ENCODE measurements around the gene DEFB132. TPM values are rescaled to one million over a fixed set of nuclear protein-coding genes. Genes with fewer than 3 reads are reported as not detected.

Gene DEFB132
- total and polyA plus RNA-seq, 9 of the 15 experiments (the other 6 are each of a cell fraction or from before 2014, with no cell fraction given) = not detected

- 0 out of 2 replicates have a peak, but pooled peaks have one; percentile 60 for TF ChIP-seq AFF4 (CRISPR knock-in tag; IDR thresholded peaks at IDR 0.05)
Measured at GRCh38 chr20:290084-290831, 32.7 kb downstream of the DEFB132 start, which contains the start of gene C20orf96 (continued).

- ATAC-seq = no peak
- no peak overlapping the region for H3K27ac ChIP-seq (ENCODE audit: extremely low read depth, low read depth, low read length)
- no peaks in the 10 kb centered on the region for H3K9me3 ChIP-seq (replicated peaks; ENCODE audit: control insufficient read depth, insufficient read depth, low read depth, low read length)
- H3K4me3 ChIP-seq = no peak overlapping the region
- intact Hi-C loops (cut with micrococcal nuclease) = no loop called here
- 66% methylated on average over 5 of the region's 5 CpGs for WGBS (ENCODE audit: insufficient coverage, low coverage, missing lambda C conversion rate)
- no peaks in the 10 kb centered on the region for H3K27me3 ChIP-seq (ENCODE audit: control insufficient read depth in 2 of 2, insufficient read depth in 2 of 2, low read length in 2 of 2)
- H3K9me1 ChIP-seq (ENCODE audit: control insufficient read depth, insufficient read depth, low read length) = no peaks in the 10 kb centered on the region
- no peak for FAIRE-seq
- peaks cover 17 to 21% of the 10 kb centered on the region in 2 experiments; a peak in 4 of 5 replicates for H3K4me1 ChIP-seq (replicated peaks in 1 of 2; ENCODE audit: control insufficient read depth in 2 of 2, insufficient read depth in 2 of 2, low read length in 2 of 2)
- DNase-seq (ENCODE audit: extremely low read depth in 1 of 4, low spot score in 3 of 4) = no peak
- POLR2A ChIA-PET = interaction anchor here (1.1 kb wide), 1 partner anchor 150 kb away, joined by 4 read pairs; no protein-coding TSS in a partner anchor
- no peak overlapping the region for H3K4me2 ChIP-seq (ENCODE audit: insufficient read depth, low read length)
- H2AFZ ChIP-seq (ENCODE audit: low read depth, low read length) = no peak overlapping the region
- in situ Hi-C loops (cut with MboI) = no loop called here
- H3K36me3 ChIP-seq (ENCODE audit: control insufficient read depth, insufficient read depth, low read length) = peaks cover 6% of the 10 kb centered on the region; the same call in 2 of the 3 replicates
- H3K9ac ChIP-seq (ENCODE audit: insufficient read depth in 1 of 2, low read depth in 2 of 2, low read length in 2 of 2) = no peak overlapping the region
- peaks cover 10% of the 10 kb centered on the region for H4K20me1 ChIP-seq (replicated peaks; ENCODE audit: control insufficient read depth, insufficient read depth, low read length)
- CTCF ChIA-PET (ENCODE audit: low intra/inter-chr PET ratio) = no interaction called here
- peaks cover 36% of the 10 kb centered on the region for H3K79me2 ChIP-seq (ENCODE audit: control insufficient read depth, insufficient read depth, low read length)
- BruUV-seq (replicated peaks) = no TSS peak
- TF ChIP-seq KLF6 (CRISPR knock-in tag; IDR thresholded peaks at IDR 0.05; ENCODE audit: borderline replicate concordance) = no peak
- TF ChIP-seq HDAC2 (IDR thresholded peaks at IDR 0.05) = no peak
- no peak for TF ChIP-seq ZBTB33 (CRISPR knock-in tag; IDR thresholded peaks at IDR 0.05)
- no peak for TF ChIP-seq FOXM1 (IDR thresholded peaks at IDR 0.05; ENCODE audit: low read depth)
- TF ChIP-seq FOXM1 (CRISPR knock-in tag; IDR thresholded peaks at IDR 0.05; ENCODE audit: low read depth) = no peak
- TF ChIP-seq TEAD1 (CRISPR knock-in tag; IDR thresholded peaks at IDR 0.05) = no peak
- TF ChIP-seq SMARCA4 (IDR thresholded peaks at IDR 0.05) = no peak
- no peak for TF ChIP-seq SMAD3 (CRISPR knock-in tag; conservative IDR thresholded peaks at IDR 0.05)
- no peak for TF ChIP-seq ZNF507 (tag; conservative IDR thresholded peaks at IDR 0.05)
- no peak for TF ChIP-seq ZSCAN32 (CRISPR knock-in tag; IDR thresholded peaks at IDR 0.05)
- TF ChIP-seq CHD4 (IDR thresholded peaks at IDR 0.05; ENCODE audit: insufficient read depth, insufficient replicate concordance, low read depth, low read length, poor library complexity, severe bottlenecking) = no peak
- no peak for TF ChIP-seq HMGXB4 (CRISPR knock-in tag; IDR thresholded peaks at IDR 0.05)
Measured at GRCh38 chr20:294602-295001, 37.1 kb downstream of the DEFB132 start.
